Jurkat, Clone E6-1 (cell line): ENCODE data around the gene AGO3. TPM values are rescaled to one million over a fixed set of nuclear protein-coding genes. Genes with fewer than 3 reads are reported as not detected.
"Not testable (repeated sequence)": the region's sequence is repeated elsewhere in the genome, so short reads cannot be mapped to it uniquely, and the experiment has no call there.

Source experiments
- DNase-seq: peaks from one replicate; pipeline ENCODE4 v3.0.0-alpha.2; 2011; ENCODE audit warnings: low read depth, low spot score
- H3K4me3 ChIP-seq: 2 replicates; pipeline ENCODE4 v1.5.1; 2011; ENCODE audit warnings: mild to moderate bottlenecking, low read length, control low read depth, moderate library complexity
- polyA plus RNA-seq: library from polyadenylated mRNA; unstranded; fragments of >200 nt; gene quantifications from one replicate; pipeline ENCODE4 v1.2.1, GENCODE V29; 2012; ENCODE audit warnings: missing spikeins; ENCODE audit not compliant: insufficient read length, insufficient read depth

The AGO3 gene
- 13.1 TPM for polyA plus RNA-seq

- DNase-seq = peak; percentile 81
- peak within 1 kb of the TSS; percentile 92 for H3K4me3 ChIP-seq
Observed at GRCh38 chr1:35930593-35931445, at the start of gene AGO3. Gene AGO3 (plus strand): TSS chr1:35931105. CDS start chr1:35931427, 322 bp downstream.

GRCh38 chr1:35881850-35882273, 49.0 kb upstream of the AGO3 start:
- no peak overlapping the region for H3K4me3 ChIP-seq
- DNase-seq = no peak

- no peak for DNase-seq
- H3K4me3 ChIP-seq = peak overlapping the region; percentile 3; the same call in 1 of the 2 replicates
Observed at GRCh38 chr1:35882586-35882944, 48.3 kb upstream of the AGO3 start.

GRCh38 chr1:35882945-35883634, 47.8 kb upstream of the AGO3 start, which contains the start of gene AGO1:
Gene AGO1 (plus strand): TSS chr1:35883209. CDS start chr1:35883422, 213 bp downstream.
- peak; percentile 84 for DNase-seq
- peak within 1 kb of the TSS; percentile 100 for H3K4me3 ChIP-seq

- peak; percentile 34 for DNase-seq
- peak overlapping the region; percentile 100 for H3K4me3 ChIP-seq
Observed at GRCh38 chr1:35883635-35884101, 47.2 kb upstream of the AGO3 start.

- H3K4me3 ChIP-seq = no peak overlapping the region
- DNase-seq = no peak
Observed at GRCh38 chr1:35884934-35885333, 46.0 kb upstream of the AGO3 start.

GRCh38 chr1:35885961-35886558, 44.8 kb upstream of the AGO3 start:
- DNase-seq = no peak
- H3K4me3 ChIP-seq = no peak overlapping the region

GRCh38 chr1:35886577-35887431, 44.1 kb upstream of the AGO3 start:
- H3K4me3 ChIP-seq = no peak overlapping the region
- no peak for DNase-seq

GRCh38 chr1:35887508-35887907, 43.4 kb upstream of the AGO3 start:
- DNase-seq = no peak
- H3K4me3 ChIP-seq = no peak overlapping the region

- H3K4me3 ChIP-seq = no peak overlapping the region
- no peak for DNase-seq
Observed at GRCh38 chr1:35888255-35888654, 42.6 kb upstream of the AGO3 start.

- DNase-seq, H3K4me3 ChIP-seq: not testable (repeated sequence)
Observed at GRCh38 chr1:35888981-35889380, 41.9 kb upstream of the AGO3 start.

- no peak overlapping the region for H3K4me3 ChIP-seq
- no peak for DNase-seq
Observed at GRCh38 chr1:35893051-35893879, 37.6 kb upstream of the AGO3 start.

- H3K4me3 ChIP-seq = no peak overlapping the region
- no peak for DNase-seq
Observed at GRCh38 chr1:35894183-35894582, 36.7 kb upstream of the AGO3 start.

- no peak for DNase-seq
- no peak overlapping the region for H3K4me3 ChIP-seq
Observed at GRCh38 chr1:35894656-35895055, 36.2 kb upstream of the AGO3 start.

GRCh38 chr1:35899941-35900340, 31.0 kb upstream of the AGO3 start:
- no peak overlapping the region for H3K4me3 ChIP-seq
- no peak for DNase-seq

GRCh38 chr1:35901235-35901634, 29.7 kb upstream of the AGO3 start:
- H3K4me3 ChIP-seq = no peak overlapping the region
- no peak for DNase-seq

GRCh38 chr1:35902671-35903070, 28.2 kb upstream of the AGO3 start:
- no peak for DNase-seq
- H3K4me3 ChIP-seq = no peak overlapping the region

- DNase-seq = no peak
- H3K4me3 ChIP-seq = no peak overlapping the region
Observed at GRCh38 chr1:35914717-35915116, 16.2 kb upstream of the AGO3 start.
